ENCODE measurements around the gene TNIP2. TPM values are rescaled to one million over a fixed set of nuclear protein-coding genes. Genes with fewer than 3 reads are reported as not detected.

The TNIP2 gene
- total and polyA plus RNA-seq, 2 of the 13 experiments (the other 11 are each of a cell fraction or from before 2014, with no cell fraction given), result 25.6 to 38.0 TPM

DNA sequence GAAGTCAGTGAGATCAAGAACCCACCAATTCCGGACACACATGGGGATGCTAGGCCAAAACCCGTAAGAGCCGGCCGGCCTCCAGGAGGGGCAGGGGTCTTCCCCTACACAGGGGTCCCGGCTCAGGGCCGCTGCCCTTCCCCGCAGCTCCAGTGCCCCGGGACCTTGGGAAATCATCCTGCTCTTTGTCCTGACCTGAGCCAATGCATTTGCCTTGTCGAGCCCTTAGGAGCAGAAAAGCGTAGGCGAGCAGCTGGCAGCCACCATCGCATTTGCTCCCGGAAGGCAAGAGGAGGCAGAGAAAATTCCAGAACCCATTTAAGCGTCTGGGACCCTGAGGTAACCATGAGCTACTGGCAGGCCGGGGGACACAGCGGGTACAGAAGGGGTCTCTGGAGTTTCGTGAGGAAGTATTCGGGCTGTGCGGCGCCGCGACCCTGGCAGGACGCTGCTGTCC is 7.4 kb upstream of the TNIP2 start:
- BruUV-seq (replicated peaks), result no TSS peak
- H3K4me1 ChIP-seq (ENCODE audit: insufficient read depth, low read length), result peaks cover 47% of the 10 kb centered on the region
- H3K27ac ChIP-seq (ENCODE audit: extremely low read length, insufficient read depth, low read length), result no peak overlapping the region
- H2AFZ ChIP-seq (ENCODE audit: low read length), result no peak overlapping the region
- H4K20me1 ChIP-seq (ENCODE audit: insufficient read depth, low read length), result no peaks in the 10 kb centered on the region
- H3K4me3 ChIP-seq (replicated peaks in 1 of 3; ENCODE audit: insufficient read depth in 1 of 3, low read depth in 2 of 3, low read length in 3 of 3), result no peak overlapping the region
- 98% methylated on average over 22 of the region's 23 CpGs for WGBS (ENCODE audit: low lambda C conversion rate)
- no peak overlapping the region for H3K9ac ChIP-seq (ENCODE audit: insufficient read depth, low read depth, low read length)
- FAIRE-seq (no peak), DNase-seq (ENCODE audit: low spot score) (no peak), ATAC-seq (no peak)
- H3K27me3 ChIP-seq (ENCODE audit: control insufficient read depth in 1 of 2, insufficient read depth in 2 of 2, low read length in 2 of 2), result no peaks in the 10 kb centered on the region
- H3K4me2 ChIP-seq (ENCODE audit: low read depth, low read length), result no peak overlapping the region
- in situ Hi-C loops (cut with HindIII; ENCODE audit: extremely low pct_ligation_motif_present, low pct_unique_long_range_greater_than_20kb) (no loop called here), intact Hi-C loops (cut with micrococcal nuclease; ENCODE audit: unreplicated experiment) (no loop called here)
- H3K36me3 ChIP-seq (replicated peaks in 1 of 2; ENCODE audit: control insufficient read depth in 1 of 2, insufficient read depth in 2 of 2, low read length in 2 of 2), result no peaks in the 10 kb centered on the region
- no peaks in the 10 kb centered on the region for H3K9me3 ChIP-seq (ENCODE audit: low read length)
- ChIA-PET POLR2A (interaction anchor here (3.7 to 3.9 kb wide), 2 partner anchors 29 to 37 kb away, joined by 30 to 60 read pairs; partner anchors contain the start of gene SH3BP2), CTCF (ENCODE audit: low intra/inter-chr PET ratio, low total read pairs) (no interaction called here)
- no peaks in the 10 kb centered on the region for H3K79me2 ChIP-seq (ENCODE audit: insufficient read depth, low read length)
- TF ChIP-seq ZNF878 (CRISPR knock-in tag; IDR thresholded peaks at IDR 0.05), result no peak
- TF ChIP-seq, protein P1, sequence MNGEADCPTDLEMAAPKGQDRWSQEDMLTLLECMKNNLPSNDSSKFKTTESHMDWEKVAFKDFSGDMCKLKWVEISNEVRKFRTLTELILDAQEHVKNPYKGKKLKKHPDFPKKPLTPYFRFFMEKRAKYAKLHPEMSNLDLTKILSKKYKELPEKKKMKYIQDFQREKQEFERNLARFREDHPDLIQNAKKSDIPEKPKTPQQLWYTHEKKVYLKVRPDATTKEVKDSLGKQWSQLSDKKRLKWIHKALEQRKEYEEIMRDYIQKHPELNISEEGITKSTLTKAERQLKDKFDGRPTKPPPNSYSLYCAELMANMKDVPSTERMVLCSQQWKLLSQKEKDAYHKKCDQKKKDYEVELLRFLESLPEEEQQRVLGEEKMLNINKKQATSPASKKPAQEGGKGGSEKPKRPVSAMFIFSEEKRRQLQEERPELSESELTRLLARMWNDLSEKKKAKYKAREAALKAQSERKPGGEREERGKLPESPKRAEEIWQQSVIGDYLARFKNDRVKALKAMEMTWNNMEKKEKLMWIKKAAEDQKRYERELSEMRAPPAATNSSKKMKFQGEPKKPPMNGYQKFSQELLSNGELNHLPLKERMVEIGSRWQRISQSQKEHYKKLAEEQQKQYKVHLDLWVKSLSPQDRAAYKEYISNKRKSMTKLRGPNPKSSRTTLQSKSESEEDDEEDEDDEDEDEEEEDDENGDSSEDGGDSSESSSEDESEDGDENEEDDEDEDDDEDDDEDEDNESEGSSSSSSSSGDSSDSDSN (CRISPR knock-in tag; IDR thresholded peaks at IDR 0.05), result no peak
- no peak for TF ChIP-seq ZNF33A (CRISPR knock-in tag; IDR thresholded peaks at IDR 0.05; ENCODE audit: borderline replicate concordance)
- no peak for TF ChIP-seq ZFP41 (CRISPR knock-in tag; IDR thresholded peaks at IDR 0.05; ENCODE audit: borderline replicate concordance)
- TF ChIP-seq TAF15 (IDR thresholded peaks at IDR 0.05; ENCODE audit: low read depth, low read length, poor library complexity, severe bottlenecking), result no peak
- TF ChIP-seq ZNF232 (CRISPR knock-in tag; IDR thresholded peaks at IDR 0.05; ENCODE audit: borderline replicate concordance), result no peak
- no peak for TF ChIP-seq GABPB1 (CRISPR knock-in tag; IDR thresholded peaks at IDR 0.05)
- TF ChIP-seq THRA (CRISPR knock-in tag; IDR thresholded peaks at IDR 0.05; ENCODE audit: borderline replicate concordance), result no peak
- TF ChIP-seq KDM6A (CRISPR knock-in tag; IDR thresholded peaks at IDR 0.05; ENCODE audit: low read depth), result no peak
- TF ChIP-seq, protein P2, sequence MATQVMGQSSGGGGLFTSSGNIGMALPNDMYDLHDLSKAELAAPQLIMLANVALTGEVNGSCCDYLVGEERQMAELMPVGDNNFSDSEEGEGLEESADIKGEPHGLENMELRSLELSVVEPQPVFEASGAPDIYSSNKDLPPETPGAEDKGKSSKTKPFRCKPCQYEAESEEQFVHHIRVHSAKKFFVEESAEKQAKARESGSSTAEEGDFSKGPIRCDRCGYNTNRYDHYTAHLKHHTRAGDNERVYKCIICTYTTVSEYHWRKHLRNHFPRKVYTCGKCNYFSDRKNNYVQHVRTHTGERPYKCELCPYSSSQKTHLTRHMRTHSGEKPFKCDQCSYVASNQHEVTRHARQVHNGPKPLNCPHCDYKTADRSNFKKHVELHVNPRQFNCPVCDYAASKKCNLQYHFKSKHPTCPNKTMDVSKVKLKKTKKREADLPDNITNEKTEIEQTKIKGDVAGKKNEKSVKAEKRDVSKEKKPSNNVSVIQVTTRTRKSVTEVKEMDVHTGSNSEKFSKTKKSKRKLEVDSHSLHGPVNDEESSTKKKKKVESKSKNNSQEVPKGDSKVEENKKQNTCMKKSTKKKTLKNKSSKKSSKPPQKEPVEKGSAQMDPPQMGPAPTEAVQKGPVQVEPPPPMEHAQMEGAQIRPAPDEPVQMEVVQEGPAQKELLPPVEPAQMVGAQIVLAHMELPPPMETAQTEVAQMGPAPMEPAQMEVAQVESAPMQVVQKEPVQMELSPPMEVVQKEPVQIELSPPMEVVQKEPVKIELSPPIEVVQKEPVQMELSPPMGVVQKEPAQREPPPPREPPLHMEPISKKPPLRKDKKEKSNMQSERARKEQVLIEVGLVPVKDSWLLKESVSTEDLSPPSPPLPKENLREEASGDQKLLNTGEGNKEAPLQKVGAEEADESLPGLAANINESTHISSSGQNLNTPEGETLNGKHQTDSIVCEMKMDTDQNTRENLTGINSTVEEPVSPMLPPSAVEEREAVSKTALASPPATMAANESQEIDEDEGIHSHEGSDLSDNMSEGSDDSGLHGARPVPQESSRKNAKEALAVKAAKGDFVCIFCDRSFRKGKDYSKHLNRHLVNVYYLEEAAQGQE (IDR thresholded peaks at IDR 0.05; ENCODE audit: borderline replicate concordance in 1 of 2, low read depth in 1 of 2, low read length in 2 of 2), result no peak
- no peak for TF ChIP-seq GTF3A (CRISPR knock-in tag; conservative IDR thresholded peaks at IDR 0.05)
- no peak for TF ChIP-seq SIN3B (IDR thresholded peaks at IDR 0.05; ENCODE audit: low read length)
- no peak for TF ChIP-seq ZNF674 (CRISPR knock-in tag; IDR thresholded peaks at IDR 0.05; ENCODE audit: low read depth)
- TF ChIP-seq, protein P3, sequence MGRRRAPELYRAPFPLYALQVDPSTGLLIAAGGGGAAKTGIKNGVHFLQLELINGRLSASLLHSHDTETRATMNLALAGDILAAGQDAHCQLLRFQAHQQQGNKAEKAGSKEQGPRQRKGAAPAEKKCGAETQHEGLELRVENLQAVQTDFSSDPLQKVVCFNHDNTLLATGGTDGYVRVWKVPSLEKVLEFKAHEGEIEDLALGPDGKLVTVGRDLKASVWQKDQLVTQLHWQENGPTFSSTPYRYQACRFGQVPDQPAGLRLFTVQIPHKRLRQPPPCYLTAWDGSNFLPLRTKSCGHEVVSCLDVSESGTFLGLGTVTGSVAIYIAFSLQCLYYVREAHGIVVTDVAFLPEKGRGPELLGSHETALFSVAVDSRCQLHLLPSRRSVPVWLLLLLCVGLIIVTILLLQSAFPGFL (CRISPR knock-in tag; IDR thresholded peaks at IDR 0.05), result no peak
